Measurements from ENCODE around the gene ANKRD49.
"Not testable (repeated sequence)": the region's sequence is repeated elsewhere in the genome, so short reads cannot be mapped to it uniquely, and the experiment has no call there.

Gene ANKRD49

GRCh38 chr11:94506513-94506912 is 12.7 kb downstream of the ANKRD49 start:
- not testable (repeated sequence) for DNase-seq (ENCODE audit: low read depth in 2 of 2)

GRCh38 chr11:94507485-94507884 is 13.7 kb downstream of the ANKRD49 start:
- no peak for DNase-seq (ENCODE audit: low read depth in 2 of 2)

GRCh38 chr11:94511932-94512781 is 18.4 kb downstream of the ANKRD49 start, which contains the start of gene C11orf97:
Gene C11orf97 (plus strand): TSS chr11:94512461. CDS start chr11:94512529, 68 bp downstream.
- DNase-seq (ENCODE audit: low read depth in 2 of 2), result peak; percentile 32 to 43

GRCh38 chr11:94513091-94513490 is 19.3 kb downstream of the ANKRD49 start:
- DNase-seq (ENCODE audit: low read depth in 2 of 2), result no peak

DNA sequence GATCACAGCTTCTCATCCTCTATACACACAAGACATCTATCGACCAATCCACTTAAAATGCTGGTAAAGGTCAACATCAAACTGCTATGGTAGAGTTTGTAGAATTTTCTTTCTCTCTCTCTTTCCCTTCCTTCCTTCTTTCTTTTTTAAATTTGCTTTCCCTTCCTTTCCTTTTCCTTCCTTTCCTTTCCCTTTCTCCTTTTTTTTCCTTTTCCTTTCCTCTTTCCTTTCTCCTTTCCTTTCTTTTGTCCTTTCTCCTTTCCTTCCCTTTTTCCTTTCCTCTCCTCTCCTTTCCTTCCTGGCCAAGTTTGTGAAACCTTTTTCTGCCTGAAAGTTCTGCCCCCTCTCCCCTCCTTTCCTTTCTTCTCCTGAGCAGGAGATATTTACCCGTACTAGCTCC is 21.6 kb downstream of the ANKRD49 start:
- no peak for DNase-seq (ENCODE audit: low read depth in 2 of 2)

DNA sequence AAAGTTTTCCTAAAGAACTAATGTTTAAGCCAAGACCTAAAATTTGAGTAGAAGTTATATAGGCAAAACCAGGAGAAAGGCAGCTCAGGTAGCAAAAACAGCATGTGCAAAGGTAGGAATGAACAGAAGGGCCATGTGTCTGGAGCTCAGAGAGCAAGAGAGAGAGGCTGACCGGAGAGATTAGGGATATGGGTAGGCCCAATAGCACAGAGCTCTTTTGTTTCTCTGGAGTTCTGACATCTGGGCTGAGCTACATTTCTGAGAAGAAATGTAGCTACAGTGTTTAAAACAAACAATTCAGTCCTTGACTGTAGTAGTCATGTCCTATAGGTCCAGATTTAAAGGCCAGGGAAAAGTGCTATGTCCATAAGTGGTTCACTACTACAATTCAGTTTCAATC is 22.9 kb downstream of the ANKRD49 start:
- no peak for DNase-seq (ENCODE audit: low read depth in 2 of 2)

DNA sequence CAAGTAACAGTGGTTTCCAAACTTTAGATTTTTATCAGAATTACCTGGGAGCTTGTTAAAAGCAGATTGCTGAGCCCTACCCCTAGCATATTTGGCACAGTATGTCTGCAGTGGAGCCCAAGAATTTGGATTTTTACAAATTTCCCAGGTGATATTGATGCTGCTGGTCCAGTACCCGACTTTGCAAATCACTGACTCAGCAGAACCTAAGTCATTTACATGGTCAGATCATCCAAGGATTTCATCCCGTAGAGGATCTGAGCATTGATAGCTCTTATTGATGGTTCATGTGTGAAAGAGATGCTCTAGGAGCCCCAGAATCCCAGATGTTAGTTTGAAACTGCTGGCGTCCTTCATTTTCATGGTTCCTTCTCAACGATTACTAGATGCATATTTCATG is 24.5 kb downstream of the ANKRD49 start:
- DNase-seq (ENCODE audit: low read depth in 2 of 2), result no peak

DNA sequence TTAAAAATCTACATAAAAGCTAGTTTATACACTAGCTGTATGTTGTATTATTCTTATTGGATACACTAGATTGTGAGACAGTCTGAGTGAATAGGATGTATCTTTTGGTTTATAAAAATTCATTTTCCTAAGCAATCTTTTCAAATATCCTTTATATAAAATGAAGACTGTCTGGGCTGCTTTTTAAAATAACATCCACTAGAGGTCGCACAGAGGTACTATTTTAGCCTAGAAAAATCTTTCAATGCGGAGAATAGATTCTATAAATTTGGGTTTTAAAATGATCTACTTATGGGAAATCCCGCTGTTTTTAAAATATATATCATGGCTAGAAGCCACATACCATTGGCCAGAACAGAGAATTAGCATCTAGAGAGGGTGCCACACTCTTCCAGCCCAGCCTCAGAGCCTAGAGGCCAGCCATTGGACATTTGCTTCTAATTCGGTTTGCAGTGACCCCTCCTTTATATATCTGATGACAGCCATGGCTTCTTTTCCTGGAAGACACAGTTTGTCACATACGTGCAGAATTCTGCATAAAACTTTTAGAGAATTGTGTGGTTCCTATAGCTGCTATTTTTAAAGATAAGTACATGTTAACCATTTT is 25.8 kb downstream of the ANKRD49 start:
- DNase-seq (ENCODE audit: low read depth in 2 of 2), result no peak

GRCh38 chr11:94521684-94522083 is 27.9 kb downstream of the ANKRD49 start:
- DNase-seq (ENCODE audit: low read depth in 2 of 2), result no peak

GRCh38 chr11:94524341-94524740 is 30.6 kb downstream of the ANKRD49 start:
- no peak for DNase-seq (ENCODE audit: low read depth in 2 of 2)

DNA sequence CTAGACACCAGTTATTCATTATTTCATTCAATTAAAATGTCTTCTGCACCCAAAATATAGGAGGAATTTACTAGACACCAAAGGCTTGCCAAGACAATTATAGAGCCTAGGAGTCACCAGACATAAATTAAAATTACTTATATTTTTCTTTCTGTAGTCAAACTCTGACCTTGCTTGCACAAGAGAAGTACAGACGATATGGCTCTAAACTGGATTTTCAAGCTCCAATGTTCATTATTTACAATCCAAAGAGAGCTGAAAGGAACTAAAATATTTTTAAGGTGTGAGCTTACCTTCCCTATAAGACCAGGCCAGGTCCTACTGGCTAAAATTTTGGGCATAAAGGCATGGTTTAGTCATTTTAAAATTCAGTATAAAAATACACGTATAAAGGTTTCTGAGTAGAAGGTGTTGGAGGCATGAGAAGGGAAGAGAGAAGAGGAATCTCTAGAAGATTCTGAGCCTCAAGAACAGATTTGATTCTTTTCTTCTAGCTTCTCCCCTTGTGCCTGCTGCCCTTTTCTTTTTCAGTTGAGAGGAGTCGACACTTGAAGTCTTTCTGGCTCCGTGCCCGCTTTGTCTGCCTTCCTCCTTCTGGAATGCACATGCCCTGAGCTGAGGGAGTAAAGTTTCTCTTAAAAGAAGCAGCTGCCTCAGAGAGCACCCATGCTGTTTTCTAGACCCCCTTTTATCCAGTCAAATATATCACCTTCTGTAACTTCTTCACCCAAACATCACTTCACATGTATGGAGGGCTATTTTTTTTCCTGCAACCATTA is 32.0 kb downstream of the ANKRD49 start:
- DNase-seq (ENCODE audit: low read depth in 2 of 2), result no peak

- DNase-seq (ENCODE audit: low read depth in 2 of 2), result no peak
These were observed 33.1 kb downstream of the ANKRD49 start for GRCh38 chr11:94526645-94527438.

GRCh38 chr11:94528551-94528950 is 34.8 kb downstream of the ANKRD49 start:
- no peak for DNase-seq (ENCODE audit: low read depth in 2 of 2)

- DNase-seq (ENCODE audit: low read depth in 2 of 2), result no peak
These were observed 38.4 kb downstream of the ANKRD49 start for GRCh38 chr11:94532211-94532610.

- no peak for DNase-seq (ENCODE audit: low read depth in 2 of 2)
These were observed 39.4 kb downstream of the ANKRD49 start for GRCh38 chr11:94533206-94533605.

DNA sequence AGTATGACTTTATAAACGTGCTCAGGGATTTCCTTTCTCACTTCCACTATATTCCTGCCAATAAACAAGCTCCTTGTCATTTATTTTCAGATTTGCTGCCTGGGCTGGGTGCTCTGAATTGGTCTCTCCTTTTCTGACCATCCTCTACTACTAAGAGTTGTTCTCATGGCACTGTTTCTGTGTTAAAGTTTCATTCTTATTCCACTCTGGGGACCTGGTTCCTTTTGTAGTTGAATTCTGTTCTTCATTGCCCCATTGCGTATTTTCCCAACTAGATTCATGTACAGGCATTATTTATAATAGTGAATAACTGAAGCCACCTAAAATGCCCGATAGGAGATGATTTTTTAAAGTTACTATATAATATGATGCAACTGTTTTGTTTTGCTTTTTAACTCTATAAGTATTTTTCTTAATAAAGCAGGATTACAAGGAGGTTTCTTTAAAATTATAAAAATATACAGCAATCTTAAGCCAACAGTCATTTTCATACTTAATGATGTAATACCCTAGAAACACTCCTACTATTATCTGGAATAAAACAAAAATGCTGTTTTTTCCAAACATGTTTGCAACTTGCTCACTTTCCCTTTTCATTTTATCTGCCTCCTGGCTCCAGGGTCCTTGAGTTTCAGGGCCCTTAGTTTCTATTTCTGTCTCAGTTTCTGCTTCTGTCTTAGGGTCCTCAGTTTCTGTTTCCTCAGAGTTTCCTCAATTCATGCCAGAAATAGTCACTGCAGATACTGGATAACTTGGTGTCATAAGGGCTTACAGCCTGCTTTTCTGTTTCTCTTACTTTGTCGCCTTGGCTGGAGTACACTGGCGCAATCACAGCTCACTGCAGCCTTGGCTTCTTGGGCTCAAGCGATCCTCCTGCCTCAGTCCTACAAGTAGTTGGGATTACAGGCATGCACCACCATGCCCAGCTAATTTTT is 40.2 kb downstream of the ANKRD49 start:
- DNase-seq (ENCODE audit: low read depth in 2 of 2), result no peak

- DNase-seq (ENCODE audit: low read depth in 2 of 2), result no peak
These were observed 42.6 kb downstream of the ANKRD49 start for GRCh38 chr11:94536386-94536785.

- DNase-seq (ENCODE audit: low read depth in 2 of 2), result no peak
These were observed 43.3 kb downstream of the ANKRD49 start for GRCh38 chr11:94537031-94537600.

DNA sequence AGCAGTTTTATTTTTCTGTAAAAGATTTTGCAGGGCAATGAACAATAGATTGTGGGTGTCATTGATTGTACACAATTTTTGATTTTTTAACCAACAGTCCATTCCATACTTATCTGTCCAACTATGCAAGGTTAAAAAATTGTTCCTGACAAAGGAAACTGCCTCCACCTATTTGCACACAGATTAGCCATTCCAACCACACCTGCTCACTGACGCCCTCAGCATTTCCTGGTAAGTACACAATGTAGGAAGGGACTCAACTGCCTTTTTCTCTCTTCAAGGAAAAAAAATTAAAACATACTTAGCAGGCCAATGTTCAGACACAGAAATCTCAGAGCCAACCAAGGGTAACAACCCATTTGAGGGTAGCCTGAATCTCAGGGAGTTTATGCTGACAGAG is 45.6 kb downstream of the ANKRD49 start:
- no peak for DNase-seq (ENCODE audit: low read depth in 2 of 2)

All from stimulated activated CD4-positive, alpha-beta T cell treated with anti-CD3 and anti-CD28 coated beads, Interleukin-4, amount 100 ng/mL, for 48 hours (primary cell).